ENCODE measurements around the gene SLC39A2. TPM values are rescaled to one million over a fixed set of nuclear protein-coding genes. Genes with fewer than 3 reads are reported as not detected.
A peak's percentile ranks its signal among the peaks of the same experiment; 100 is the strongest.

The SLC39A2 gene
- total RNA-seq, 1 donor from 2014 or later = not detected

- no peak for TF ChIP-seq CTCF (IDR thresholded peaks at IDR 0.05)
- H3K27me3 ChIP-seq (ENCODE audit: low read depth) = no peaks in the 10 kb centered on the region
- ATAC-seq = no peak
- H3K4me3 ChIP-seq = no peak overlapping the region
- no peaks in the 10 kb centered on the region for H3K9me3 ChIP-seq
- no peak for DNase-seq
- peaks cover 3% of the 10 kb centered on the region for H3K4me1 ChIP-seq
- intact Hi-C loops (cut with DNase I) = no loop called here
- H3K36me3 ChIP-seq = no peaks in the 10 kb centered on the region
- no peak overlapping the region for H3K27ac ChIP-seq
Measured at GRCh38 chr14:21033133-21033698, 34.1 kb downstream of the SLC39A2 start.

- no peak within 1 kb of the TSS for H3K27ac ChIP-seq
- ATAC-seq (no peak), DNase-seq (no peak)
- no peaks in the 10 kb centered on the region for H3K36me3 ChIP-seq
- TF ChIP-seq CTCF (IDR thresholded peaks at IDR 0.05) = no peak
- peaks cover 18% of the 10 kb centered on the region for H3K4me1 ChIP-seq
- no peaks in the 10 kb centered on the region for H3K9me3 ChIP-seq
- H3K4me3 ChIP-seq = no peak within 1 kb of the TSS
- intact Hi-C loops (cut with DNase I) = no loop called here
- no peaks in the 10 kb centered on the region for H3K27me3 ChIP-seq (ENCODE audit: low read depth)
Measured at GRCh38 chr14:21034707-21035106, 35.6 kb downstream of the SLC39A2 start, which contains the start of gene RNASE13. RNASE13 (minus strand) TSS chr14:21034807; CDS start chr14:21034288, 519 bp downstream.

- H3K4me1 ChIP-seq = peaks cover 26% of the 10 kb centered on the region
- H3K27ac ChIP-seq = no peak overlapping the region
- no peaks in the 10 kb centered on the region for H3K36me3 ChIP-seq
- no peaks in the 10 kb centered on the region for H3K9me3 ChIP-seq
- intact Hi-C loops (cut with DNase I) = no loop called here
- ATAC-seq (no peak), DNase-seq (no peak)
- TF ChIP-seq CTCF (IDR thresholded peaks at IDR 0.05) = no peak
- H3K4me3 ChIP-seq = no peak overlapping the region
- H3K27me3 ChIP-seq (ENCODE audit: low read depth) = no peaks in the 10 kb centered on the region
Measured at GRCh38 chr14:21036751-21037150, 37.7 kb downstream of the SLC39A2 start.

- DNase-seq = no peak
- no peak overlapping the region for H3K4me3 ChIP-seq
- TF ChIP-seq CTCF (IDR thresholded peaks at IDR 0.05) = no peak
- no peak for ATAC-seq
- no peaks in the 10 kb centered on the region for H3K36me3 ChIP-seq
- intact Hi-C loops (cut with DNase I) = no loop called here
- no peaks in the 10 kb centered on the region for H3K27me3 ChIP-seq (ENCODE audit: low read depth)
- H3K9me3 ChIP-seq = no peaks in the 10 kb centered on the region
- no peak overlapping the region for H3K27ac ChIP-seq
- peaks cover 26% of the 10 kb centered on the region for H3K4me1 ChIP-seq
Measured at GRCh38 chr14:21037156-21037555, 38.1 kb downstream of the SLC39A2 start.

GRCh38 chr14:21038441-21039422 is 39.6 kb downstream of the SLC39A2 start:
- H3K36me3 ChIP-seq = no peaks in the 10 kb centered on the region
- peak overlapping the region; percentile 6 for H3K4me3 ChIP-seq
- H3K27ac ChIP-seq = peak overlapping the region; percentile 68
- DNase-seq (peak; percentile 62), ATAC-seq (peak; percentile 78 to 83)
- no peaks in the 10 kb centered on the region for H3K27me3 ChIP-seq (ENCODE audit: low read depth)
- H3K9me3 ChIP-seq = no peaks in the 10 kb centered on the region
- intact Hi-C loops (cut with DNase I) = no loop called here
- H3K4me1 ChIP-seq = peaks cover 38% of the 10 kb centered on the region
- TF ChIP-seq CTCF (IDR thresholded peaks at IDR 0.05) = no peak
